Nephron (organoid): ENCODE results near the gene ZNF662.

Experiments used
- H3K27ac Mint-ChIP-seq, 3 experiments: 2 replicates each; pipeline ENCODE4 v1.8.0; 2020; ENCODE audit warnings: mixed read lengths in 3 of 3, mild to moderate bottlenecking in 2 of 3, moderate library complexity in 1 of 3
- H3K27me3 Mint-ChIP-seq: 2 replicates; pipeline ENCODE4 v1.8.0; 2021; ENCODE audit warnings: low read depth, mild to moderate bottlenecking, moderate library complexity, mixed read lengths
- H3K36me3 Mint-ChIP-seq: 2 replicates; pipeline ENCODE4 v1.8.0; 2020; ENCODE audit warnings: low read depth, mixed read lengths
- H3K4me1 Mint-ChIP-seq: 2 replicates; pipeline ENCODE4 v1.8.0; 2020; ENCODE audit warnings: mixed read lengths
- H3K4me3 Mint-ChIP-seq, 3 experiments: 2 replicates each; pipeline ENCODE4 v1.8.0; 2020; ENCODE audit warnings: mild to moderate bottlenecking in 3 of 3, mixed read lengths in 3 of 3, moderate library complexity in 2 of 3
- H3K9me3 Mint-ChIP-seq: 2 replicates; pipeline ENCODE4 v1.8.0; 2020; ENCODE audit warnings: mixed read lengths
- CTCF ChIP-seq, 3 experiments: fragments of 200-600 bp; sonication (generic); IDR thresholded peaks; one replicate each; pipeline ENCODE4 v1.5.0; 2021; ENCODE audit warnings: antibody characterized with exemption in 3 of 3; ENCODE audit not compliant: unreplicated experiment in 3 of 3

The ZNF662 gene

GRCh38 chr3:42908675-42909074, 2.7 kb downstream of the ZNF662 start:
- Mint-ChIP-seq H3K27me3 (peaks cover 13% of the 10 kb centered on the region), H3K4me3 (no peak overlapping the region), H3K27ac (no peak overlapping the region), H3K4me1 (no peaks in the 10 kb centered on the region), H3K36me3 (peaks cover 6% of the 10 kb centered on the region), H3K9me3 (peaks cover 27% of the 10 kb centered on the region)
- TF ChIP-seq CTCF (IDR thresholded peaks at IDR 0.05; ENCODE audit: unreplicated experiment in 3 of 3) = no peak

- Mint-ChIP-seq H3K36me3 (peaks cover 11% of the 10 kb centered on the region), H3K4me1 (no peaks in the 10 kb centered on the region), H3K27ac (no peak overlapping the region), H3K27me3 (peaks cover 8% of the 10 kb centered on the region), H3K4me3 (no peak overlapping the region), H3K9me3 (peaks cover 48% of the 10 kb centered on the region)
- TF ChIP-seq CTCF (IDR thresholded peaks at IDR 0.05; ENCODE audit: unreplicated experiment in 3 of 3) = no peak
Measured at GRCh38 chr3:42911551-42911950, 5.6 kb downstream of the ZNF662 start.

- H3K27ac Mint-ChIP-seq = no peak overlapping the region
- no peak overlapping the region for H3K4me3 Mint-ChIP-seq
- TF ChIP-seq CTCF (IDR thresholded peaks at IDR 0.05; ENCODE audit: unreplicated experiment in 3 of 3) = no peak
- no peaks in the 10 kb centered on the region for H3K4me1 Mint-ChIP-seq
- peaks cover 11% of the 10 kb centered on the region for H3K36me3 Mint-ChIP-seq
- peaks cover 62% of the 10 kb centered on the region for H3K9me3 Mint-ChIP-seq
- peaks cover 3% of the 10 kb centered on the region for H3K27me3 Mint-ChIP-seq
Measured at GRCh38 chr3:42914771-42915515, 9.0 kb downstream of the ZNF662 start.

GRCh38 chr3:42923606-42924005, 17.7 kb downstream of the ZNF662 start:
- Mint-ChIP-seq H3K4me1 (no peaks in the 10 kb centered on the region), H3K27me3 (no peaks in the 10 kb centered on the region), H3K27ac (no peak overlapping the region), H3K36me3 (no peaks in the 10 kb centered on the region), H3K4me3 (no peak overlapping the region), H3K9me3 (peaks cover 10% of the 10 kb centered on the region)
- TF ChIP-seq CTCF (IDR thresholded peaks at IDR 0.05; ENCODE audit: unreplicated experiment in 3 of 3) = no peak

- Mint-ChIP-seq H3K4me1 (no peaks in the 10 kb centered on the region), H3K9me3 (peaks cover 7% of the 10 kb centered on the region), H3K27ac (no peak overlapping the region), H3K36me3 (no peaks in the 10 kb centered on the region), H3K4me3 (no peak overlapping the region), H3K27me3 (no peaks in the 10 kb centered on the region)
- TF ChIP-seq CTCF (IDR thresholded peaks at IDR 0.05; ENCODE audit: unreplicated experiment in 3 of 3) = no peak
Measured at GRCh38 chr3:42926310-42926709, 20.4 kb downstream of the ZNF662 start.

GRCh38 chr3:42934111-42934510, 28.2 kb downstream of the ZNF662 start:
- no peaks in the 10 kb centered on the region for H3K9me3 Mint-ChIP-seq
- H3K36me3 Mint-ChIP-seq = no peaks in the 10 kb centered on the region
- H3K4me1 Mint-ChIP-seq = no peaks in the 10 kb centered on the region
- H3K27ac Mint-ChIP-seq = no peak overlapping the region
- no peak for TF ChIP-seq CTCF (IDR thresholded peaks at IDR 0.05; ENCODE audit: unreplicated experiment in 3 of 3)
- H3K27me3 Mint-ChIP-seq = peaks cover 4% of the 10 kb centered on the region
- H3K4me3 Mint-ChIP-seq = no peak overlapping the region
